GM18907 (cell line): ENCODE data around the gene SEH1L.
"Not testable (repeated sequence)": the region's sequence is repeated elsewhere in the genome, so short reads cannot be mapped to it uniquely, and the experiment has no call there.

Experiments
- ATAC-seq: cut with Tn5 transposase; IDR thresholded peaks from one replicate; pipeline ENCODE4 v1.9.1; 2021; ENCODE audit warnings: mild to moderate bottlenecking, moderate library complexity; ENCODE audit not compliant: unreplicated experiment

The SEH1L gene

DNA sequence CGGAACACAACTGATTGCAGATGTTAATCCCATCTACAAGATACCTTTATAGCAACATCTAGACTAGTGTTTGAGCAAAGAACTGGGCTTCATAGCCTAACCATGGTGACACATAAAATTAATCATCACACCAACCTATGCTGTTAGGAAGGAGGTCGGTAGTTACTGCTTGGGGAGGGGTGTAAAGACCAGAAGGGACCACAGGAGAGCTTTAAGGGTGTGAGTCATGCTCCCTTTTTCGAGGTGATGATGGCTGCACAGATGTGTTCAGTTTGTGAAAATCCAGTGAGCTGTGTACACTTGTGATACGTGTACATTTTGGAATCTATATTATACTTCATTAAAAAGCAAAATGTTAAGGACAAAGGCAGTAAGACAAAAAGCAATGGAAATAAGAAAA, 4.6 kb upstream of the SEH1L start:
- ATAC-seq, result no peak

GRCh38 chr18:12944709-12945108, 3.1 kb upstream of the SEH1L start:
- ATAC-seq, result no peak

DNA sequence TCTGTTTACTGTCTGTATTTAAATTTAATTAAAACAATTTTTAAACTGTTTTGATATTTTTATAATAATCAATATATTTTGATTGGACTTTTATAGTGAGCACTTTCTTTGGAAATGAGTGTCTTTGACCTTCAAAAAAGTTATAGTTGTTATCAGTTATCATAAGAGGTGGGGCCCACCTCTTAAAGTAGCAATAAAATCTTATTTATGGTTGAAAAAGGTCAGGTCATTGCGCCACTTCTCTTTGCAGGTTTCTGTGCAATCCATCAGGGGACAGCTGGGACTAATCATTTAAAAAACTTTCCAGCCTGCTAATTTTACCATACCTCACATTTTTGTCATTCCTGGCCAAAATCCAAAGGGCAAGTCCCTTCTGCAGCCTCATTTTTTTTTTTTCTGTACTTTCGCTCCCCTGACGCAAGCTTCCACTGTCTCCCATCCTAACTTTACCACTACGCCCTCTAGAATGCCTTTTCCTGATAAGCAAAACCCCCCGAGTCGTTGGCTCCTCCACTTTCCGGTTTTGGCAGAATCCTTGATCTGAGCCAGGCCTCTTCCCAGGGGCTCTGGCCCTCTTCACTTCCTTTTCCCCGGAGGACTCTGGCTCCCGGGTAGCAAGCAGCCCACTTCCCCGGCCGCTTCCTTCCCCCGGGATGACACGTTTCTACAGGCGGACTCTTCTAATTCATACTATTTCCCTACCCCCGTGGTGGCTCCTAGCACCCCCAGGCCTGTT, 1.1 kb upstream of the SEH1L start:
- ATAC-seq, result no peak

DNA sequence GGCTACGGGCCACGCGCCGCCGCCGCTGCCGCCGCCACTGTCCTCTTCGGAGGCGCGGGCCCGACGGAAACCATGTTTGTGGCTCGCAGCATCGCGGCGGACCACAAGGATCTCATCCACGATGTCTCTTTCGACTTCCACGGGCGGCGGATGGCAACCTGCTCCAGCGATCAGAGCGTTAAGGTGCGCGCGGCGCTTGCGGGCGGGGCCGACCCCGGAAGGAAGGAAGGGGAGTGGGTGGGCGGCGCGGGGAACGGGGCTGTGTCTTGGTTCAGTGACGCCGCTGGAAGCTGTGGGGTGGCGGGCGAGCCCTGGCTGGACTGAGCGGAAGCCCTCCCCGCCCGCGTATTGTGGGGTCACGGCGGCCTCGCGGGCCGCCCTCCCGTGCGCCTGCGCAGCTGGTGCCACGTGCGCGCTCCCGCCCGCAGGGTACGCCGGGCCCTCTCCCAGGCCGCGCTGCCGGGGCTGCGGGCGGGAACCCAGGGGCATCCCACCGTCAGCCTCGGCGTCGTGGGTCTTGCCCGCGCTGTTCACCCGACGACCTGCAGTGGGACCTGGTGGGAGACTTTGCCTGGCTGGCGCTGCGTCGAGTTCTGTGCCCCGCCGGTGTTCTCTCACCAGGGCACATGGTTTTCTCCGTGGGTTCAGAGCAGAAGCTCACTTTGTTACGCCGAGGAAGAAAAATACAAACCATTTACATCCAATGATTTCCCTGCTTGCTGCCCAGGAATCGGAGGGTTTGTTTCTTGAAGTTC, 416 bp downstream of the SEH1L start:
- ATAC-seq, result peak; percentile 78

GRCh38 chr18:12958478-12958877, 10.7 kb downstream of the SEH1L start:
- ATAC-seq, result no peak

DNA sequence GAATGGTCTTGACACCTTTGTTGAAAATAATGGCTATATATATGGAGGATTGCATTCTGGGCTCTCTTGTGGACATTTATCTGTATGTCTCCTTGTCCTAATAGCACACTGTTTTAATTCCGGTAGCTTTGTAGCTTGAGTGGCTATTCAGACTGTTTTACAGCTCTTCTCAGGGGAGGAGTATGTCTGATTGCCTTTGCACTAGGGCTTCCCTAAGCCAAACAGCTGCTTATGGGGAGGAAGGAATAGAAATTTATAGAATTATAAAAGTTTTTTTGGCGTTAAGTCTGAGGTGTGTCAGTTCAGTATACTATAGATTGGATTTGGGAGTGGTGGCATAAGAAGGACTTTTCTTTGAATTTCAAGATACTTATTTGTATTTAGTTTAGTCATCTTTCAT, 12.6 kb downstream of the SEH1L start:
- ATAC-seq, result no peak

DNA sequence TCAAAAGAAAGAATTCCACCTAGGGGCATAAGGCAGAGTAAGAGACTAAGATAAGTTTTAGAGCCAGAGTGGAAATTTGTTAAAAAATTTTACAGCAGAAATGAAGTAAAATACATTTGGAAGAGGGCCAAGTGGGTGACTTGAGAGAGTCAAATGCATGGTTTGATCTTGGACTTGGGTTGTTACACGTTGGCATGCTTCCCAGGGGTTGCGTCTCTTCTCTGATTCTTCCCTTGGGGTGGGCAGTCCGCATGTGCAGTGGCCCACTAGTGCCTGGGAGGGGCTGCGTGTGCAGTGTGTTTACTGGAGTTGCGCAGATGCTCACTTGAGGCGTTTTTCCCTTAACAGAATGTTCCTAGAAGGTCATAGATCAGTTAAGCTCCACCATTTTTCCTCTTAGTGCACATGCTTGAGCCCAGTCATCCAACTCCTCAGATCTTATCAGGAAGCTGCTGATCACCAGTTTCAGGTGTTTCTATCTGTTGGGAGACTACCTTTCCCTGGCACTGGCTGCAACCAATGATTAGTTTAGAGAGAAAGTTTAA, 13.1 kb downstream of the SEH1L start:
- ATAC-seq, result no peak

DNA sequence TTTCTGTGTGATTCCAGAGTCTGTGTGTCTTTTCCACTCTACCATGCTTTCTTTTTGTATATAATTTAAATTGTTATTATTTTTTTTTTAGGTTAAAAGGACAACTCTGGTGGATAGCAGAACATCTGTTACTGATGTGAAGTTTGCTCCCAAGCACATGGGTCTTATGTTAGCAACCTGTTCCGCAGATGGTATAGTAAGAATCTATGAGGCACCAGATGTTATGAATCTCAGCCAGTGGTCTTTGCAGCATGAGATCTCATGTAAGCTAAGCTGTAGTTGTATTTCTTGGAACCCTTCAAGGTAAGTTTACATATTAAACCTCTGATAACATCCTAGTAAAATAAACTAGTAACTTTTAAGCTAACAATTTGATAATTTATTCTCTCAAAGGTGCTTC, 15.3 kb downstream of the SEH1L start:
- ATAC-seq, result no peak

- ATAC-seq, result no peak
Measured at GRCh38 chr18:12968115-12968514, 20.3 kb downstream of the SEH1L start.

DNA sequence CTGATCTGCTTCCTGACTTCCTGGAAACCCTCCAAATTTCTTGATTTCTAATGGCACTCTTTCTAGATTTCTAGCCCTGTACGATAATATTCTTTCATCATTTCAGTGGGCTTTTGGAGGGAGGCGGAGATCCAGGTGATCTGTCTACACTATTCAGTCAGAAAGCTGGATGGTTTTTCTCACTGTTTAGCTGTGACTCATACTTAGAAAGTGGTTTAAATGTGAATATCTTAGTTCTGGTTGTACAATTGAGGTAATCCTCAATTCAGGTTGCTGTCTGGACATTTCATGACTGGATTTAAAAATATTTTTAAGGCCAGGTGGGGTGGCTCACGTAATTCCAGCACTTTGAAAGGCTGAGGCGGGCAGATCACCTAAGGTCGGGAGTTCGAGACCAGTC, 20.8 kb downstream of the SEH1L start:
- no peak for ATAC-seq

DNA sequence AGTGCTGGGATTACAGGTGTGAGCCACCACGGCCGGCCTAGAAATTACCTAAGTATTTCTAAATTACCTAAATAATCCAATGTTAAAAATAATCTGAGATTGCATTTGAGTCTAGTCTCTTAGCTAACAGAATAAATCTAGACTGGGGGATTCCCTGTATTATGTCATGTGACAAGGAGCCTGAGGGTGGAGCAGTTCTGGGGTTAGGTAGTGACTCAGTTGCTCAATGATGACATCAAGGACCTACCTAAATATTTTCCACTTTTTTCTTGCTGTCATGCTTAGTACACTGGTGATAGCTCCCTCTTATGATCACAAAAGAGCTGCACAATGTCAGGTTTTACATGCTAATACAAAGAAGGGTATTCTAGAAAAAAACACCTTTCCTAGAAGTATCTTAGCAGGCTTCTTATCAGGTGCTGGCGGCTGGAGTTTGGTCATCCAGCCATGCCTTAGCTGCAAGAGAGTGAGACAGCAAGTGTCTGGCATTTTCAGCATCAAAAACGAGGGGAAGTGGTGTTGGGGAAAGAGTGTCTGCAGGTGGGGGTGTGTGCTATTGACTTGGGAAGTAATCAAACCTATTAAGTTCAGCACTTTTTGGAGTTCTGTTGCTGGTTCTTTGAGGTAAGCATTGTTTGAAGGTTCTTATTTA, 25.9 kb downstream of the SEH1L start:
- no peak for ATAC-seq

DNA sequence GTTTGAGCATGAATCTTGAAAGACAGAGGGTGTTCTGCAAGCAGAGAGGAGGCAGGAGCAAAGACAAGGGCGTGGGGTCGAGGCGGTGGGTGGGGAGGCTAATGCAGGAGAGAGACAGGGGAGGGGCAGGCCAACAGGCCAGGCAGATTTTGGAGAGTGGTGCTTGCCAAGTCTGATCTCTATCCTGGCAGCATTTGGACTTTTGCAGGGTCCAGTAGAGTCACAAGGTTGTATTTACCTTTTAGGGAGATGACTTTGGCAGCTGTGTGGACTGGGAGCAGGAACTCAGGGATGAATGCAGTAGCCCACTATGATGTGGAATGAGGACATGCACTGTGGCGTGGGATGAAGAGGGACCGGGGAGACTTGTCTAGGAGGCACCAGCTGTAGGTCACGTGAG, 27.7 kb downstream of the SEH1L start:
- no peak for ATAC-seq

DNA sequence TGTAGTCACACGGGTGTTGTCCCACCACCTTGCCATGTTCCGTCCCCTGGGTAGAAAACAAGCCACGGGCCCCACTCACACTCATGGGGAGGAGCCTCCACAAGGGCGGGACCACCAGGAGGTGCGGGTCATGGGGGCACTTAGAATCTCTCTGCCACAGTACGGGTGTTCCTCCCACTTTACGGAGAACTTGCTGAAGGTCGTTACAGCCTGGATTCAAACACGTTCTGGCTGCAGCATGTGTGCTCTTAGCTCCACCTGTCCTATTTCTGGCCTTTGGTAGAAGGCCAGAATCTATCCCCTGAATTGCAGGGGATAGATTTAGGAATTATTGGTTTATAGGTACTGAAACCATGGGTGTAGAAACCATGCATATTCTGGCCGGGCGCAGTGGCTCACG, 28.5 kb downstream of the SEH1L start:
- ATAC-seq, result no peak

- not testable (repeated sequence) for ATAC-seq
Measured at GRCh38 chr18:12980065-12980464, 32.3 kb downstream of the SEH1L start.

DNA sequence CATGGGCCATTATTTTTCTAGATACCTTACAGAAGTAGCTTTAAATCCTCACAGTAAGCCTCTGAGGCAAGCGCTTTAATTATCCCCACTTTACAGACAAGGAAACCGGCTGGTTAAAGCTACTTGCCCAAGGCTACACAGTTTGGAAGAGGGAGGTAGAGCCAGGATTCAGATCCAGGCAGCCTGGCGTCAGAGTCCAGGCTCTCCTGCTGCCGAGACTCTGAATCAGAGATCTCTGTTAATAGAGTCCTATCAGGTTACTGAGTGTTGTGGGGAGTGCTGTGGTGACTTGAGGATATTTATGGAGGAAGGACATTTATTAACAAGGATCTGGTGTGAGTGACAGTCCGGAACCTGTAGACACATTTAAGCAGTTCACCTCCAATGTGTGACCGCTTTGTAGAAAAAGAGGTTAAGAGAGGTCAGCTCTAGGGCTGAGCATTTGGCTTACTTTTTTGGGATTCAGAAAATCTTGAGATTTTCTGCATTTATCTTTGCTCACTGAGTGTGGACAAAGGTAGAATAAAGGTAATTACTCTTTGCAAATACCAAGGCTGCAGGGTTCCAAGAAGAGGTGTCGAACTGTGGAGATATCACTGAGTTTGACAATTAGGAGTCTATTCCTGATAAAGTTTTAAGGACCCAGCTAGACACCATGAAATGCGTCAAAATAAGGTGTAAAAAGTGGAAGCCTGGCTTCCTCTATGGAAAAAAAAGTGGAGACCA, 41.7 kb downstream of the SEH1L start:
- no peak for ATAC-seq

GRCh38 chr18:12990123-12990475, 42.3 kb downstream of the SEH1L start:
- no peak for ATAC-seq

- ATAC-seq, result no peak
Measured at GRCh38 chr18:12990641-12990966, 42.8 kb downstream of the SEH1L start.

- peak; percentile 86 for ATAC-seq
Measured at GRCh38 chr18:12990967-12991820, 43.4 kb downstream of the SEH1L start, which contains the start of gene CEP192. TSS of gene CEP192 (plus strand) at chr18:12991362. CDS start at chr18:12999425, 8,063 bp downstream.

DNA sequence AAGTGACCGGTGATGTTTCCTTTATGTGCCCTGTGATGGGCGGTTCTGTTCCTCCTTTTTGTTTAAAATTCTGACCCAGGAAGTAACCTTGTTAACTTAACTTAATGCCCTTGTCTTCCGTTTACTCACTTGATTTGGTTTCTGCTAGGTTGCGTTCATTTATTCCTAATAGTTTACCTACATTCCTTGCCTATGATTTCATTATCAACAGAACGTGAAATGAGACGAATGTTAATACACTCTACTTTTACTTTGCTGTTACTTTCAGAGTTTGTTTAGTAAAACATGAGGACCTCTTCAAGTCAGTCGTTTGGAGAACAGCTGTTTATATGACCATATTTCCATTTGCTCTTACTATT, 44.0 kb downstream of the SEH1L start:
- ATAC-seq, result no peak

GRCh38 chr18:12993439-12993838, 45.6 kb downstream of the SEH1L start:
- no peak for ATAC-seq
